ENCODE data around the gene CD53.

- TF ChIP-seq CTCF (conservative IDR thresholded peaks at IDR 0.05; ENCODE audit: low read depth, low read length) (no peak), RFX5 (IDR thresholded peaks at IDR 0.05; ENCODE audit: low read depth, low read length) (no peak), MXI1 (IDR thresholded peaks at IDR 0.05; ENCODE audit: borderline replicate concordance, low read depth, low read length) (no peak), ELK1 (IDR thresholded peaks at IDR 0.05; ENCODE audit: borderline replicate concordance, low read depth, low read length) (no peak), POLR2A (IDR thresholded peaks at IDR 0.05; ENCODE audit: low read depth, low read length) (no peak)
Observed at GRCh38 chr1:110897681-110898080, 24.7 kb downstream of the CD53 start.

All from IMR-90 (cell line).